Measurements from ENCODE around the gene SSC5D. TPM values are rescaled to one million over a fixed set of nuclear protein-coding genes. Genes with fewer than 3 reads are reported as not detected.

The SSC5D gene
- total and polyA plus RNA-seq, 9 of the 15 experiments (the other 6 are each of a cell fraction or from before 2014, with no cell fraction given): 0.04 to 0.71 (median 0.14) TPM; not detected in 2

DNA sequence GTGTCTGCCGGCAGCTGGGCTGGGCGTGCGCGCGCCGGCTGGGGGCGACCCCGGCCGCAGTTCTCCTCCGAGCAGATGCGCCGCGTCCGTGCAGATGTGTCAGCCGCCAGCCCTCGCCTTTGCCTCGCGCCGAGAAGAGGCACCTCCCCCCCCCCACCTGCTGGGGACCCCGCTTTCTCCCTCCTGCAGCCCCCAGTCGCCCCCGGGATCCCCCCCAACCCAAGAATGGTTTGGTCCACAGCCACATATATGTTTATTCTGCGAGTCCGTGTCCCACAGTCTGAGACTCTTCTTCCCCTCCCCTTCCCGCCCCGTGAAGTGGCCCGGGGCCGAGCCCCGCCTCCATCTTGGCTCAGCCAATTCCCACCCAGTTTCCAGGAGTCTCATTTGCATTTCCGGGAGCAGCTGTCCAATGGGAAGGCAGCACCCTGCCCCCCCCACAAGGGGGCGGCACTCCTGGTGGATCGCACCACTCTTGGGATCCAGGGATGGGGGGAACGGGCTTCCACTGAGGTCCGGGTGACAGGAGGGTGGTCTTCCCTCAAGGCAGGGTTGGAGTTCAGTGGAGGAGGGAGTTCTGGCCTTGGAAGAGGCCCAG, 35.4 kb upstream of the SSC5D start (continued):
- TF ChIP-seq CBFA2T3 (IDR thresholded peaks at IDR 0.05) (no peak), ZEB2 (IDR thresholded peaks at IDR 0.05) (no peak), SMARCE1 (IDR thresholded peaks at IDR 0.05) (no peak), ZSCAN29 (IDR thresholded peaks at IDR 0.05) (no peak), HNRNPLL (IDR thresholded peaks at IDR 0.05; ENCODE audit: low read depth, low read length, poor library complexity, severe bottlenecking) (no peak), RBM14 (IDR thresholded peaks at IDR 0.05; ENCODE audit: borderline replicate concordance, insufficient read depth, low read depth, low read length) (no peak), HMG20B (CRISPR knock-in tag; IDR thresholded peaks at IDR 0.05) (no peak), KLF6 (CRISPR knock-in tag; IDR thresholded peaks at IDR 0.05; ENCODE audit: borderline replicate concordance) (no peak), POLR2G (IDR thresholded peaks at IDR 0.05; ENCODE audit: low read depth, low read length) (peak; percentile 21), GABPB1 (CRISPR knock-in tag; IDR thresholded peaks at IDR 0.05) (peak; percentile 69), ZNF830 (CRISPR knock-in tag; IDR thresholded peaks at IDR 0.05) (no peak), LARP7 (IDR thresholded peaks at IDR 0.05) (no peak), TEAD4 (IDR thresholded peaks at IDR 0.05; ENCODE audit: low read length) (no peak), TEAD4 (CRISPR knock-in tag; IDR thresholded peaks at IDR 0.05; ENCODE audit: borderline replicate concordance) (no peak), ZNF75A (CRISPR knock-in tag; IDR thresholded peaks at IDR 0.05) (no peak), HMGN3 (IDR thresholded peaks at IDR 0.05; ENCODE audit: borderline replicate concordance, extremely low read depth, insufficient read length, low read depth, low read length) (no peak), BRD4 (IDR thresholded peaks at IDR 0.05) (no peak), PPARD (CRISPR knock-in tag; IDR thresholded peaks at IDR 0.05) (no peak), NFATC3 (IDR thresholded peaks at IDR 0.05) (no peak), CSDE1 (IDR thresholded peaks at IDR 0.05) (no peak), KAT7 (CRISPR knock-in tag; IDR thresholded peaks at IDR 0.05; ENCODE audit: borderline replicate concordance) (0 out of 2 replicates have a peak, but pooled peaks have one; percentile 55), ZNF311 (CRISPR knock-in tag; IDR thresholded peaks at IDR 0.05) (no peak), KDM2B (CRISPR knock-in tag; IDR thresholded peaks at IDR 0.05) (0 out of 2 replicates have a peak, but pooled peaks have one; percentile 8), TGIF2 (CRISPR knock-in tag; IDR thresholded peaks at IDR 0.05) (no peak), ZNF444 (CRISPR knock-in tag; IDR thresholded peaks at IDR 0.05) (no peak), ASH1L (IDR thresholded peaks at IDR 0.05; ENCODE audit: borderline replicate concordance, low read depth, partially characterized antibody) (peak; percentile 86), SREBF1 (IDR thresholded peaks at IDR 0.05; ENCODE audit: borderline replicate concordance, low read depth, low read length) (no peak), ZBTB1 (CRISPR knock-in tag; IDR thresholded peaks at IDR 0.05; ENCODE audit: borderline replicate concordance, low read depth) (no peak)
- TF ChIP-seq, protein P1, sequence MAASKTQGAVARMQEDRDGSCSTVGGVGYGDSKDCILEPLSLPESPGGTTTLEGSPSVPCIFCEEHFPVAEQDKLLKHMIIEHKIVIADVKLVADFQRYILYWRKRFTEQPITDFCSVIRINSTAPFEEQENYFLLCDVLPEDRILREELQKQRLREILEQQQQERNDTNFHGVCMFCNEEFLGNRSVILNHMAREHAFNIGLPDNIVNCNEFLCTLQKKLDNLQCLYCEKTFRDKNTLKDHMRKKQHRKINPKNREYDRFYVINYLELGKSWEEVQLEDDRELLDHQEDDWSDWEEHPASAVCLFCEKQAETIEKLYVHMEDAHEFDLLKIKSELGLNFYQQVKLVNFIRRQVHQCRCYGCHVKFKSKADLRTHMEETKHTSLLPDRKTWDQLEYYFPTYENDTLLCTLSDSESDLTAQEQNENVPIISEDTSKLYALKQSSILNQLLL (CRISPR knock-in tag; IDR thresholded peaks at IDR 0.05; ENCODE audit: borderline replicate concordance): no peak
- TF ChIP-seq, protein P2, sequence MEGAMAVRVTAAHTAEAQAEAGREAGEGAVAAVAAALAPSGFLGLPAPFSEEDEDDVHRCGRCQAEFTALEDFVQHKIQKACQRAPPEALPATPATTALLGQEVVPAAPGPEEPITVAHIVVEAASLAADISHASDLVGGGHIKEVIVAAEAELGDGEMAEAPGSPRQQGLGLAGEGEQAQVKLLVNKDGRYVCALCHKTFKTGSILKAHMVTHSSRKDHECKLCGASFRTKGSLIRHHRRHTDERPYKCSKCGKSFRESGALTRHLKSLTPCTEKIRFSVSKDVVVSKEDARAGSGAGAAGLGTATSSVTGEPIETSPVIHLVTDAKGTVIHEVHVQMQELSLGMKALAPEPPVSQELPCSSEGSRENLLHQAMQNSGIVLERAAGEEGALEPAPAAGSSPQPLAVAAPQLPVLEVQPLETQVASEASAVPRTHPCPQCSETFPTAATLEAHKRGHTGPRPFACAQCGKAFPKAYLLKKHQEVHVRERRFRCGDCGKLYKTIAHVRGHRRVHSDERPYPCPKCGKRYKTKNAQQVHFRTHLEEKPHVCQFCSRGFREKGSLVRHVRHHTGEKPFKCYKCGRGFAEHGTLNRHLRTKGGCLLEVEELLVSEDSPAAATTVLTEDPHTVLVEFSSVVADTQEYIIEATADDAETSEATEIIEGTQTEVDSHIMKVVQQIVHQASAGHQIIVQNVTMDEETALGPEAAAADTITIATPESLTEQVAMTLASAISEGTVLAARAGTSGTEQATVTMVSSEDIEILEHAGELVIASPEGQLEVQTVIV (CRISPR knock-in tag; IDR thresholded peaks at IDR 0.05; ENCODE audit: borderline replicate concordance): no peak
